Measurements from ENCODE around the gene IFTAP. TPM values are rescaled to one million over a fixed set of nuclear protein-coding genes. Genes with fewer than 3 reads are reported as not detected.

IFTAP gene
- total RNA-seq, 1 donor from 2014 or later = 13.0 TPM

DNA sequence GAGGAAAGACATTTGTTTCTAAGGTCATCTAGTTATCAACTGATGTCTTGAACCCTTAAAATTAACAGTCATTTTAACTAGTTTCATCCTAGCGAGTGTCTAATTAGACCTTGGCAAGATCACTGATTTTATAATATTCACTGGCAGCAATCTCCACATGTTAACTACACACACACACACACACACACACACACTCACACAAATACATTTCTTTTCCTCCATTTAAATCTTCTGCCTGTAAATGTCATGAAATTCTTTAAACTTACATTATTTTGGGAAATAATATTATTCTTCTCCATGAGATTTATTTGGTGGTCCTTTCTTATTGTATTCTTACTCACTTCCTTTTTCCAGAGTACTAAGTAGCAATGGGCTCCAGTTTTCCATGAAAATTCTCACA is 2.9 kb upstream of the IFTAP start:
- no peaks in the 10 kb centered on the region for H3K36me3 ChIP-seq
- H3K27me3 ChIP-seq = no peaks in the 10 kb centered on the region
- H3K27ac ChIP-seq = no peak overlapping the region
- H3K4me1 ChIP-seq = peaks cover 8% of the 10 kb centered on the region
- no peak for DNase-seq (ENCODE audit: extremely low spot score in 2 of 2)
- TF ChIP-seq POLR2AphosphoS5 (IDR thresholded peaks at IDR 0.05; ENCODE audit: insufficient read depth in 1 of 2, low read depth in 1 of 2) (no peak), POLR2A (IDR thresholded peaks at IDR 0.05) (no peak)
- TF ChIP-seq, protein P1, sequence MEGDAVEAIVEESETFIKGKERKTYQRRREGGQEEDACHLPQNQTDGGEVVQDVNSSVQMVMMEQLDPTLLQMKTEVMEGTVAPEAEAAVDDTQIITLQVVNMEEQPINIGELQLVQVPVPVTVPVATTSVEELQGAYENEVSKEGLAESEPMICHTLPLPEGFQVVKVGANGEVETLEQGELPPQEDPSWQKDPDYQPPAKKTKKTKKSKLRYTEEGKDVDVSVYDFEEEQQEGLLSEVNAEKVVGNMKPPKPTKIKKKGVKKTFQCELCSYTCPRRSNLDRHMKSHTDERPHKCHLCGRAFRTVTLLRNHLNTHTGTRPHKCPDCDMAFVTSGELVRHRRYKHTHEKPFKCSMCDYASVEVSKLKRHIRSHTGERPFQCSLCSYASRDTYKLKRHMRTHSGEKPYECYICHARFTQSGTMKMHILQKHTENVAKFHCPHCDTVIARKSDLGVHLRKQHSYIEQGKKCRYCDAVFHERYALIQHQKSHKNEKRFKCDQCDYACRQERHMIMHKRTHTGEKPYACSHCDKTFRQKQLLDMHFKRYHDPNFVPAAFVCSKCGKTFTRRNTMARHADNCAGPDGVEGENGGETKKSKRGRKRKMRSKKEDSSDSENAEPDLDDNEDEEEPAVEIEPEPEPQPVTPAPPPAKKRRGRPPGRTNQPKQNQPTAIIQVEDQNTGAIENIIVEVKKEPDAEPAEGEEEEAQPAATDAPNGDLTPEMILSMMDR (IDR thresholded peaks at IDR 0.05) = no peak
- no peak overlapping the region for H3K4me3 ChIP-seq
- intact Hi-C loops (cut with DNase I) = no loop called here
- no peaks in the 10 kb centered on the region for H3K9me3 ChIP-seq

- TF ChIP-seq POLR2AphosphoS5 (IDR thresholded peaks at IDR 0.05; ENCODE audit: insufficient read depth in 1 of 2, low read depth in 1 of 2) (no peak), POLR2A (IDR thresholded peaks at IDR 0.05) (no peak)
- TF ChIP-seq, protein P1 (IDR thresholded peaks at IDR 0.05) = no peak
- intact Hi-C loops (cut with DNase I) = no loop called here
- H3K27ac ChIP-seq = no peak overlapping the region
- no peaks in the 10 kb centered on the region for H3K27me3 ChIP-seq
- DNase-seq (ENCODE audit: extremely low spot score in 2 of 2) = no peak
- no peaks in the 10 kb centered on the region for H3K36me3 ChIP-seq
- H3K4me1 ChIP-seq = peaks cover 8% of the 10 kb centered on the region
- no peaks in the 10 kb centered on the region for H3K9me3 ChIP-seq
- H3K4me3 ChIP-seq = no peak overlapping the region
These were observed 2.6 kb downstream of the IFTAP start for GRCh38 chr11:36596880-36597279.

DNA sequence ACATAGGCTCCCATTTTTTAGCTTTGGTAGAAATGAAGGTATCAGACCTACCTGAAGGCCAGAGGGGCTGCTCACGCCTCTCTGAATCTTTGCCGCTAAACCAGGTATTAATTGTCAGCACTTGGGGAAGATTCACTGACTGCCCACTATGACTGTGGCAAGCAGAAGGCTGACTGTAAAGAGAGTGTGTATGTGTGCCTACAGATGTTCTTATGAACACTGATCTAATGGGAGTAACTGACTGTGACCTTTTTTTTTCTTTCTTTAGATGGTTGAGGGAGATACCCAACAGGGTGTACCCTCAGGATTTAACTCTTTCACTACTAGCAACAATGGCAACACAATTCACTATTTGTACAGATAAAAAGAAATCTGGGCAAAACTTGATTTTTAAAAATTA is 3.7 kb downstream of the IFTAP start, which contains the start of gene RAG2:
Gene RAG2, minus strand, starts transcription at position 186 of the 400 bp plus-strand sequence. CDS start 4,068 bp downstream, outside the sequence.
- intact Hi-C loops (cut with DNase I) = no loop called here
- no peaks in the 10 kb centered on the region for H3K27me3 ChIP-seq
- peaks cover 8% of the 10 kb centered on the region for H3K4me1 ChIP-seq
- DNase-seq (ENCODE audit: extremely low spot score in 2 of 2) = no peak
- no peaks in the 10 kb centered on the region for H3K36me3 ChIP-seq
- H3K27ac ChIP-seq = no peak within 1 kb of the TSS
- TF ChIP-seq POLR2AphosphoS5 (IDR thresholded peaks at IDR 0.05; ENCODE audit: insufficient read depth in 1 of 2, low read depth in 1 of 2) = no peak
- no peak for TF ChIP-seq POLR2A (IDR thresholded peaks at IDR 0.05)
- no peaks in the 10 kb centered on the region for H3K9me3 ChIP-seq
- H3K4me3 ChIP-seq = no peak within 1 kb of the TSS

DNA sequence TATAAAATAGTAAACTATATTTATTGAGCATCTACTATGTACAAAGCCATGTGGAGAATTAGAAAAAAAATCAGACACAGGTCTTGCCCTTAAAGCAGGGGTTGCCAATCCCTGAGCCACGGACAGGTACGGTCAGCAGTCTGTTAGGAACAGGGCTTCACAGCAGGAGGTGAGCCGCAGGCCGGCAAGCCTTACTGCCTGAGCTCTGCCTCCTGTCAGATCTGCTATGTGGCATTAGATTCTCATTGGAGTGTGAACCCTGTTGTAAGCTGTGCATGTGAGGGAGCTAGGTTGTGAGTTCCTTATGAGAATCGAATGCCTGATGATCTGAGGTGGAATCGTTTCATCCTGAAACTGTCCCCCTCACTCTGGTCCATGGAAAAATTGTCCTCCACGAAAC is 5.9 kb downstream of the IFTAP start:
- no peaks in the 10 kb centered on the region for H3K9me3 ChIP-seq
- no peak overlapping the region for H3K27ac ChIP-seq
- H3K4me3 ChIP-seq = no peak overlapping the region
- H3K36me3 ChIP-seq = no peaks in the 10 kb centered on the region
- intact Hi-C loops (cut with DNase I) = no loop called here
- H3K4me1 ChIP-seq = peaks cover 8% of the 10 kb centered on the region
- no peak for DNase-seq (ENCODE audit: extremely low spot score in 2 of 2)
- TF ChIP-seq POLR2A (IDR thresholded peaks at IDR 0.05) (no peak), POLR2AphosphoS5 (IDR thresholded peaks at IDR 0.05; ENCODE audit: insufficient read depth in 1 of 2, low read depth in 1 of 2) (no peak)
- TF ChIP-seq, protein P1 (IDR thresholded peaks at IDR 0.05) = no peak
- H3K27me3 ChIP-seq = no peaks in the 10 kb centered on the region

GRCh38 chr11:36601155-36601554 is 6.9 kb downstream of the IFTAP start:
- DNase-seq (ENCODE audit: extremely low spot score in 2 of 2) = no peak
- Histone ChIP-seq H3K36me3 (no peaks in the 10 kb centered on the region), H3K27ac (no peak overlapping the region), H3K4me1 (no peaks in the 10 kb centered on the region), H3K4me3 (no peak overlapping the region), H3K9me3 (no peaks in the 10 kb centered on the region), H3K27me3 (no peaks in the 10 kb centered on the region)
- TF ChIP-seq, protein P1 (IDR thresholded peaks at IDR 0.05) = no peak
- TF ChIP-seq POLR2AphosphoS5 (IDR thresholded peaks at IDR 0.05; ENCODE audit: insufficient read depth in 1 of 2, low read depth in 1 of 2) = no peak
- TF ChIP-seq POLR2A (IDR thresholded peaks at IDR 0.05) = no peak
- intact Hi-C loops (cut with DNase I) = no loop called here
